ENCODE measurements around the gene PTPRD.

The PTPRD gene

GRCh38 chr9:8916771-8917170 is 1696.0 kb downstream of the PTPRD start:
- peak in 1 of 51 donors; percentile 46 for DNase-seq

GRCh38 chr9:8907868-8908267 is 1704.9 kb downstream of the PTPRD start:
- no peak for DNase-seq

- no peak for DNase-seq
Observed at GRCh38 chr9:8905731-8906130, 1707.1 kb downstream of the PTPRD start.

GRCh38 chr9:8904771-8905515 is 1707.9 kb downstream of the PTPRD start:
- DNase-seq, result no peak

- DNase-seq, result no peak
Observed at GRCh38 chr9:8903077-8903476, 1709.7 kb downstream of the PTPRD start.

- no peak for DNase-seq
Observed at GRCh38 chr9:8901146-8901545, 1711.7 kb downstream of the PTPRD start.

- no peak for DNase-seq
Observed at GRCh38 chr9:8899511-8899910, 1713.3 kb downstream of the PTPRD start.

- DNase-seq, result peak in 3 of 51 donors; percentile 29 to 79 (median 34)
Observed at GRCh38 chr9:8895861-8896224, 1717.0 kb downstream of the PTPRD start.

- no peak for DNase-seq
Observed at GRCh38 chr9:8895106-8895860, 1717.5 kb downstream of the PTPRD start.

GRCh38 chr9:8890695-8891094 is 1722.1 kb downstream of the PTPRD start:
- DNase-seq, result no peak

GRCh38 chr9:8889100-8889499 is 1723.7 kb downstream of the PTPRD start:
- DNase-seq, result no peak

- no peak for DNase-seq
Observed at GRCh38 chr9:8888591-8888990, 1724.2 kb downstream of the PTPRD start.

- DNase-seq, result no peak
Observed at GRCh38 chr9:8887369-8887768, 1725.4 kb downstream of the PTPRD start.

- DNase-seq, result no peak
Observed at GRCh38 chr9:8883321-8883720, 1729.5 kb downstream of the PTPRD start.

GRCh38 chr9:8880060-8880459 is 1732.7 kb downstream of the PTPRD start:
- DNase-seq, result no peak

GRCh38 chr9:8879284-8879683 is 1733.5 kb downstream of the PTPRD start:
- DNase-seq, result peak in 1 of 51 donors; percentile 26

GRCh38 chr9:8877753-8878494 is 1734.9 kb downstream of the PTPRD start:
- peak in 2 of 51 donors; percentile 28 to 67 for DNase-seq

- DNase-seq, result no peak
Observed at GRCh38 chr9:8876303-8876702, 1736.5 kb downstream of the PTPRD start.

GRCh38 chr9:8874482-8874881 is 1738.3 kb downstream of the PTPRD start:
- DNase-seq, result no peak

- no peak for DNase-seq
Observed at GRCh38 chr9:8872802-8873201, 1740.0 kb downstream of the PTPRD start.

GRCh38 chr9:8871796-8872445 is 1740.9 kb downstream of the PTPRD start:
- DNase-seq, result peak in 3 of 51 donors; percentile 14 to 27 (median 24)

GRCh38 chr9:8871396-8871795 is 1741.4 kb downstream of the PTPRD start:
- no peak for DNase-seq
